Heart right ventricle (tissue), 16 donors: ENCODE results near the gene COPZ1. TPM values are rescaled to one million over a fixed set of nuclear protein-coding genes. Genes with fewer than 3 reads are reported as not detected.
A peak's percentile ranks its signal among the peaks of the same experiment; 100 is the strongest.
"Not testable (repeated sequence)": the region's sequence is repeated elsewhere in the genome, so short reads cannot be mapped to it uniquely, and the experiment has no call there.

Experiments used
- ATAC-seq, 8 donors: fragments of 200-7000 bp; cut with Tn5 transposase; one replicate each; pipeline ENCODE4 v1.9.1; 2020; ENCODE audit warnings: mild to moderate bottlenecking in 8 of 8, moderate library complexity in 8 of 8, moderate number of reproducible peaks in 1 of 8
- DNase-seq, 2 donors: peaks; one replicate each; pipeline ENCODE4 v3.0.0-alpha.2; 2020
- H3K27ac ChIP-seq, 10 donors: fragments of 200-600 bp; sonication (generic) in 2 of 10; one replicate each; pipeline versions ENCODE4 v1.5.0 to v1.8.0; 2020 to 2022; ENCODE audit warnings: mild to moderate bottlenecking in 3 of 10
- H3K27me3 ChIP-seq, 7 donors: fragments of 200-600 bp; one replicate each; pipeline ENCODE4 v1.8.0; 2021 to 2022; ENCODE audit warnings: mild to moderate bottlenecking in 2 of 7
- H3K36me3 ChIP-seq, 9 donors: fragments of 200-600 bp; sonication (generic) in 1 of 9; one replicate each; pipeline versions ENCODE4 v1.5.0 to v1.8.0; 2020 to 2022; ENCODE audit warnings: mild to moderate bottlenecking in 2 of 9
- H3K4me1 ChIP-seq, 9 donors: fragments of 200-600 bp; sonication (generic) in 1 of 9; one replicate each; pipeline versions ENCODE4 v1.5.0 to v1.8.0; 2020 to 2022; ENCODE audit warnings: mild to moderate bottlenecking in 4 of 9
- H3K4me3 ChIP-seq, 10 donors: fragments of 200-600 bp; sonication (generic) in 2 of 10; one replicate each; pipeline versions ENCODE4 v1.5.0 to v1.8.0; 2020 to 2022; ENCODE audit warnings: mild to moderate bottlenecking in 7 of 10, moderate library complexity in 2 of 10
- H3K9me3 ChIP-seq, 11 donors: fragments of 200-600 bp in 10 of 11; sonication (generic) in 2 of 11; one replicate each; pipeline versions ENCODE4 v1.5.0 to v1.8.0; 2013 to 2022; ENCODE audit warnings: mild to moderate bottlenecking in 2 of 11, control low read depth in 1 of 11, moderate library complexity in 1 of 11
- CTCF ChIP-seq, 9 donors: fragments of 200-600 bp; sonication (generic) in 2 of 9; IDR thresholded peaks; one replicate each; pipeline versions ENCODE4 v1.5.0 to v1.8.0; 2021 to 2022; ENCODE audit warnings: antibody characterized with exemption in 9 of 9, mild to moderate bottlenecking in 5 of 9, moderate library complexity in 1 of 9
- WGBS, 2 donors: extraction: QIAGEN DNeasy Blood & Tissue Kit; methylation state at CpG; one replicate each; pipeline ENCODE4 v1.1.7; 2013; ENCODE audit warnings: inconsistent platforms in 1 of 2; 5-methylcytosine and 5-hydroxymethylcytosine counted together
- intact Hi-C, 10 donors: fragments of 100-400 bp; cut with DNase I; formaldehyde crosslinking; loops; one replicate each; pipeline versions ENCODE4 v1.11.1 to v1.14.2; 2022
- polyA plus RNA-seq, 2 donors: library from polyadenylated mRNA; stranded (reverse); fragments of 200-250 nt; gene quantifications; one replicate each; pipeline ENCODE4 v1.2.3, GENCODE V29; 2013
- total RNA-seq, 10 donors: library from RNA; stranded (reverse); fragmentation: NEBNext Ultra II Directional in 3 of 10; extraction: Animal tissue kit (Norgen Biotek cat#: 25700) in 3 of 10; gene quantifications; one replicate each; pipeline versions ENCODE4 v1.2.1 to v1.2.4, GENCODE V29; 2021 to 2023
- donor health status: Arrhythmogenic right ventricular cardiomyopathy.
- donor health status: ischemic (EF 13 %, LVEDD 7.1; RV severe dilation, severe dysfunction).
- donor health status: healthy with polysubstance abuse.
- donor health status: DM: no; HTN: yes; CAD: no.
- donor health status: DM: no; HTN: no; CAD: no.
- donor health status: ischemic (EF 25% LVEDD 6.9; RV normal size, moderate dysfunction).
- donor health status: ischemic (EF 25% LVEDD 5.7; RV mildly dilated, moderate dysfunction).
- donor health status: healthy.
- donor health status: DM: yes; HTN: yes; CAD: no.
- donor health status: Ischemic cardiomyopathy.
- donor health status: ischemic (EF 35%, LVEDD 5.7; RV mildly dilated, moderate dysfunction).
- donor health status: nonischemic (EF 11% LVEDD 7.7; RV severe dilation, severe dysfunction).
- donor health status: DM: yes; HTN: yes; CAD: no.
- donor health status: PGD.
- donor health status: ischemic (EF 29% LVEDD 5.4; RV normal size, mild dysfunction).
- donor health status: nonischemic (EF 23%, LVEDD 6.1; RV moderate dilation, normal function).

The COPZ1 gene
- total and polyA plus RNA-seq, 12 donors, result 64.0 to 152 (median 131) TPM

GRCh38 chr12:54279227-54279631 lies 45.7 kb upstream of the COPZ1 start:
- 0% methylated on average over 19 of the region's 19 CpGs for WGBS, 2 donors
- Histone ChIP-seq H3K9me3 (no peaks in the 10 kb centered on the region), H3K4me1 (peaks cover 12 to 56% (median 49%) of the 10 kb centered on the region in 9 donors), H3K4me3 (peak overlapping the region; percentile 19 to 88 (median 74)), H3K27ac (peak overlapping the region; percentile 32 to 95 (median 91)), H3K27me3 (no peaks in the 10 kb centered on the region), H3K36me3 (peaks cover 0 to 34% (median 23%) of the 10 kb centered on the region in 9 donors)
- no peak for TF ChIP-seq CTCF (IDR thresholded peaks at IDR 0.05)
- DNase-seq, result no peak
- intact Hi-C loops, result loop anchor here in 2 of 10 donors (2.0 kb wide), 2 partner anchors 18 to 20 kb away; no protein-coding TSS in a partner anchor
- no peak for ATAC-seq

GRCh38 chr12:54279632-54280467 lies 45.1 kb upstream of the COPZ1 start, which contains the start of gene CBX5:
CBX5 (minus strand) TSS chr12:54280122; CDS start chr12:54257650, 22,472 bp downstream.
- H3K27me3 ChIP-seq, result no peaks in the 10 kb centered on the region
- DNase-seq (peak; percentile 98 to 100), ATAC-seq (peak; percentile 87 to 94 (median 91))
- no peaks in the 10 kb centered on the region for H3K9me3 ChIP-seq
- peaks cover 12 to 62% (median 52%) of the 10 kb centered on the region in 9 donors for H3K4me1 ChIP-seq
- intact Hi-C loops, result loop anchor here in 6 of 10 donors (1.0 to 10.0 kb wide), 8 partner anchors 19 to 87 kb away; partner anchors contain the start of genes COPZ1 (in 2 of the 6) and GPR84 (in 1 of the 6)
- WGBS, 2 donors, result 0% methylated on average over 49 of the region's 49 CpGs
- peak within 1 kb of the TSS; percentile 84 to 95 (median 92) for H3K27ac ChIP-seq
- H3K36me3 ChIP-seq, result peaks cover 0 to 36% (median 26%) of the 10 kb centered on the region in 9 donors
- no peak for TF ChIP-seq CTCF (IDR thresholded peaks at IDR 0.05)
- peak within 1 kb of the TSS; percentile 50 to 88 (median 74) for H3K4me3 ChIP-seq

- Histone ChIP-seq H3K4me3 (peak within 1 kb of the TSS; percentile 50 to 88 (median 74)), H3K9me3 (no peaks in the 10 kb centered on the region), H3K27me3 (no peaks in the 10 kb centered on the region), H3K36me3 (peaks cover 0 to 44% (median 26%) of the 10 kb centered on the region in 9 donors), H3K4me1 (peaks cover 14 to 70% (median 59%) of the 10 kb centered on the region in 9 donors), H3K27ac (peak within 1 kb of the TSS; percentile 84 to 95 (median 92))
- peak; percentile 85 to 99 for DNase-seq
- TF ChIP-seq CTCF (IDR thresholded peaks at IDR 0.05), result no peak
- ATAC-seq, result peak; percentile 90 to 95 (median 94)
- 0% methylated on average over 48 of the region's 48 CpGs for WGBS, 2 donors
- intact Hi-C loops, result loop anchor here in 5 of 10 donors (1.0 to 10.0 kb wide), 6 partner anchors 21 to 87 kb away; partner anchors contain the start of genes COPZ1 (in 2 of the 5) and GPR84 (in 1 of the 5)
Observed at GRCh38 chr12:54280468-54281260, 44.3 kb upstream of the COPZ1 start, which contains the start of gene HNRNPA1. HNRNPA1 (plus strand) TSS chr12:54280726; CDS start chr12:54280808, 82 bp downstream.

GRCh38 chr12:54281261-54281638 lies 43.7 kb upstream of the COPZ1 start:
- Histone ChIP-seq H3K27ac (peak overlapping the region; percentile 84 to 95 (median 92)), H3K36me3 (peaks cover 0 to 50% (median 30%) of the 10 kb centered on the region in 9 donors), H3K4me3 (peak overlapping the region; percentile 50 to 88 (median 74)), H3K4me1 (peaks cover 18 to 76% (median 65%) of the 10 kb centered on the region in 9 donors)
- DNase-seq, H3K27me3 ChIP-seq, H3K9me3 ChIP-seq, ATAC-seq: not testable (repeated sequence)
- intact Hi-C loops, result loop anchor here in 5 of 10 donors (2.0 to 10.0 kb wide), 5 partner anchors 41 to 86 kb away; partner anchors contain the start of genes COPZ1 (in 2 of the 5) and GPR84 (in 1 of the 5)
- 1% methylated on average over 10 of the region's 10 CpGs for WGBS, 2 donors

- peaks cover 18 to 77% (median 70%) of the 10 kb centered on the region in 9 donors for H3K4me1 ChIP-seq
- intact Hi-C loops, result loop anchor here in 5 of 10 donors (2.0 to 10.0 kb wide), 5 partner anchors 41 to 86 kb away; partner anchors contain the start of genes COPZ1 (in 2 of the 5) and GPR84 (in 1 of the 5)
- H3K27ac ChIP-seq, result peak overlapping the region in 8 of 10 donors; percentile 84 to 95 (median 92)
- DNase-seq, ATAC-seq, H3K9me3 ChIP-seq, H3K27me3 ChIP-seq: not testable (repeated sequence)
- peak overlapping the region; percentile 50 to 88 (median 74) for H3K4me3 ChIP-seq
- peaks cover 0 to 55% (median 35%) of the 10 kb centered on the region in 9 donors for H3K36me3 ChIP-seq
- WGBS, 2 donors, result 16 to 25% methylated on average over 4 of the region's 4 CpGs
Observed at GRCh38 chr12:54281694-54282093, 43.2 kb upstream of the COPZ1 start.
